GM18499 (cell line): ENCODE measurements around the gene PHGDH.
"Not testable (repeated sequence)": the region's sequence is repeated elsewhere in the genome, so short reads cannot be mapped to it uniquely, and the experiment has no call there.

Source experiments
- ATAC-seq: cut with Tn5 transposase; IDR thresholded peaks from one replicate; pipeline ENCODE4 v1.9.1; 2021; ENCODE audit warnings: moderate number of reproducible peaks; ENCODE audit not compliant: insufficient read depth, unreplicated experiment

PHGDH gene

GRCh38 chr1:119696863-119697262, 14.9 kb upstream of the PHGDH start:
- ATAC-seq = not testable (repeated sequence)

DNA sequence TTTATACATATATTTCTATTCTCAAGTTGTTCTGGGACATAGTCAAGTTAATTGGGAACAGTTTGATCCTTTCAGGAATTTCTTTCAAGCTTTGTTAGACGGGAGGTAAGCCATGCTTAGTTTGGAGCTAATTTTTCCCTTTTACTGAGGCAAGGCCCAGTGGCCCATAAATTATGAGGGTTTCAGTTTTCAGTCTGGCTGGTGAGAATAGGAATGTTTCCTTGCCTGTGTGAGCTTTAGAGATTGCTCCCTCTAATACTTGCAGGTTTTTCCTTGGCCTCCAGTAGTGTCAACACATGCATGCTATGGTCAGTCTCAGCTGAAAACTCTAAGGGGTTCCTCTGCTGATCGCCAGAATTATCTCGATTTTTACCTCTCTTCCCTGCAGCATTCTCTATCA, 14.1 kb upstream of the PHGDH start:
- ATAC-seq = no peak

DNA sequence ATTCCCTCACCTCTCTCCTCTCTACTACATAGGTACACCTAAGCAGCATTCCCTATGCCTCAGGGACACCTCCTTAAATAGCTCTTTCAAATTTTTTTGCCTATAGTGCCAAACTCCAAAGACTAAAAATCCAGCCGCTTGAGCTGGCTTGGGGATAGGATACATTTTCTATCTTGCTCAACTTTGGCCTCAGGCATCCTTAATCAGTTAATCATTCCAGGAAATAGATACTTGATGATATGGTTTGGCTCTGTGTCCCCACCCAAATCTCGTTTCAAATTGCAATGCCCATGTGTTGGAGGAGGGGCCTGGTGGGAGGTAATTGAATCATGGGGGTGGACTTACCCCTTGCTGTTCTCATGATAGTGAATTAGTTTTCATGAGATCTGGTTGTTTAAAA, 11.4 kb upstream of the PHGDH start:
- no peak for ATAC-seq

- no peak for ATAC-seq
These were observed 10.1 kb upstream of the PHGDH start for GRCh38 chr1:119701659-119702058.

- ATAC-seq = no peak
These were observed 9.3 kb upstream of the PHGDH start for GRCh38 chr1:119702384-119702783.

- ATAC-seq = no peak
These were observed 7.9 kb upstream of the PHGDH start for GRCh38 chr1:119703666-119704450.

DNA sequence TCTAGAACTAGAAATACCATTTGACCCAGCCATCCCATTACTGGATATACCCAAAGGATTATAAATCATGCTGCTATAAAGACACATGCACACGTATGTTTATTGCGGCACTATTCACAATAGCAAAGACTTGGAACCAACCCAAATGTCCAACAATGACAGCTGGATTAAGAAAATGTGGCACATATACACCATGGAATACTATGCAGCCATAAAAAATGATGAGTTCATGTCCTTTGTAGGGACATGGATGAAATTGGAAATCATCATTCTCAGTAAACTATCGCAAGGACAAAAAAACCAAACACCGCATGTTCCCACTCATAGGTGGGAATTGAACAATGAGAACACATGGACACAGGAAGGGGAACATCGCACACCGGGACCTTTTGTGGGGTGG, 5.1 kb upstream of the PHGDH start:
- not testable (repeated sequence) for ATAC-seq

- ATAC-seq = not testable (repeated sequence)
These were observed 354 bp upstream of the PHGDH start for GRCh38 chr1:119711356-119711803.

DNA sequence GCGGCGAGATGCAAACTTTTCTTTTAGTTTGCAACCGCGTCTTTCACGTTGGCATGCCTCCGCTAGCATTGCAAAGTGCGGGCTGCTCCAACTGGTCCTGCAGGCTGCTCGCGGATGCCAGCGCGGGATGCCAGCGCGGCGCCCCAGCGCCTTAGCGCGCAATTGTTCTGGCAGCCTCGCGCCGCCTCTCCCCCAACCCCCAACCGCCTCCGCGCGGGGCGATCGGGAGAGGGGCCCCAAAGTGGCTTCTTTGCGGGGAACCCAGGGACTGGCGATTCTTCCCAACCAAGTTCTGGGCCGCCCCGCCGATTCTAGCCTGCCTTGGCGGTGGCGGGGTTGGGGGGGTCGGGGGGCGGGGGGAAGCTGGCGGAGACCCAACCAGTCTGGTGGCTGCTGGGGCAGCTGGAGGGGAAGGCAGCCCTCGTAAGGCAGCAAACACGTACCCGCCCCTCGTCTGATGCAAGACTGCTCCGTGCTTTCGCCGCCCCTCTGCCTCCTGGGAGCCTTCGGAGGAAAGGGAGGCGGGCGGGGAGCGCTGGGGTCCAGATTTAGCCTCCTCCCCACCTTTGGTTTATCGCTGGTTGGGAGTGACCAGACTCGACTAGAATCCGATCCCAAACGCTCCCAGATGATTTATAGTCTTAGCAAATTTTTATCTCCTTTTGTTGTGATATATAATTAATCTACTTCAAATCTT, 756 bp downstream of the PHGDH start:
- no peak for ATAC-seq

DNA sequence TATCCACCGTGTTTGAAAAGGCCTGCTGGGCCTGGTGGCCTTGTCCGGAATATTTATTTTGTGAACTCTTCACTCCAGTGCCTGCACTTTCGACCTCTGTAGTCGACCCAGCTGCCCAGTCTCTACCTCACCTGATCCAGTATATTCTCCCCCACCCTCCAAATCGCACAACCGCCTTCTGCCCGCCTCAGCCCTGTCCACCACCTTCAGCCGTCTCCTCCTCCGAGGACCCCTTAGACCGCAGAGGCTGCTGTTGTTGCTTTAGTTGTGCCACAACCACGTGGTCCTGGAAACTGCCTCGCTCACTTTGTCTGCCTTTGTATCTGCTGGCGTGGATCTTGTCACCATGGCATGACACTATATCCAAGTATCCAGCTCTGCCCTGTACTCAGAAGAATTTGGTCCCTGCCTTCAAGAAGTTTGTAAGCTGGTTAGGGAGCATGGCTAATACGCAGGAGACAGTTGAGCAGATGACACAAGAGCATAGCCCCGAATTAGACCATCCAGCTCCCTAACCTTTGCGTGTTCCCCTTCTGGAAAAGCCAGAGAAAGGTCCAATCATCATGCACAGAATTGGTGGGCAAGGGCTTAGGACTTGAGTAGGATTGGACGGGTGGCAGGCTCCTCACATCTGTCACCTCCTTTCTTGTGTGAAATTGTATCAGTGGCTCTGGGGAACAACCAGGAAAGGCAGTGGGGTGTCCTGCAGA, 1.5 kb downstream of the PHGDH start:
- no peak for ATAC-seq

- no peak for ATAC-seq
These were observed 2.2 kb downstream of the PHGDH start for GRCh38 chr1:119713749-119714456.

GRCh38 chr1:119714583-119714982, 2.8 kb downstream of the PHGDH start:
- no peak for ATAC-seq

DNA sequence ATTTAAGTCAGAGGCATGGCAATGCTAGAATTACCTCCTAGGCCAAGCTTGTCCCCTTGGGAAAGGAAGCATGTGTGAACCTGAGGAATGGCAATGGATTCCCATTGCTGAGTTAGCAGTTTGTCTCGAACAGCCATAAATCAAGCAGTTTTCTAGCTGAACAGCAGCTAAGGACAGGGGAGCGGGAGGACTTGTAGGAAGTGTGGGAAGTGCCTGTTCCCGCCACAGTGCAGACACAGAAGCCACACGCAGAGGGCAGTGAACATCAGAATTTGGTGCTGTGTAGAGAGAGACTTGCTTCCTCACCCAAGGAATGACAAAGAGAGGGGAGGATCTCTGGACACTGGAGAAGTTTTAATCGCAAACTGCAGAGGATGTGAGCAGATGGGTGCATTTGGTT, 3.8 kb downstream of the PHGDH start:
- no peak for ATAC-seq

- no peak for ATAC-seq
These were observed 6.7 kb downstream of the PHGDH start for GRCh38 chr1:119718409-119718808.

- no peak for ATAC-seq
These were observed 7.2 kb downstream of the PHGDH start for GRCh38 chr1:119718972-119719371.

DNA sequence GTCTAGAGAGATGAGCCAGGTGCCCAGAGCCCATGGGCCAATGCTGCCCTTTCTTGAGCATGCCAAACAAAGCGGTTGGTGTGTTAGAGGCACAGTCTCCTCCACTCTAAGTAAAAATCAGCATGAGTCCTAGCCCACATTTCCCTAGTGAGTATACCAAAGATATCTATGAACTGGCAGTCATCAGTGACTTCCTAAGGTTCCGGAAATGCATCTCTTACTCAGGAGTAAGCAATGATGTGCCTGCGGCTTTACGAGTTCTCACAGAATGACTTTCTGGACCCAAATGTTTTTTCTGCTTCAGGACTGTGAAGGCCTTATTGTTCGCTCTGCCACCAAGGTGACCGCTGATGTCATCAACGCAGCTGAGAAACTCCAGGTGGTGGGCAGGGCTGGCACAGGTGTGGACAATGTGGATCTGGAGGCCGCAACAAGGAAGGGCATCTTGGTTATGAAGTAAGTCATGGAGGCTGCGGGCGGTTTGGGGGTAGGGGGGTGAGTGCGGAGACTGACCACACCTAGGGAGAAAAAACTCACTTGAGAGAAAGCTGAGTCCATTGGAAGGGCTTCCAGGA, 9.2 kb downstream of the PHGDH start:
- ATAC-seq = no peak

DNA sequence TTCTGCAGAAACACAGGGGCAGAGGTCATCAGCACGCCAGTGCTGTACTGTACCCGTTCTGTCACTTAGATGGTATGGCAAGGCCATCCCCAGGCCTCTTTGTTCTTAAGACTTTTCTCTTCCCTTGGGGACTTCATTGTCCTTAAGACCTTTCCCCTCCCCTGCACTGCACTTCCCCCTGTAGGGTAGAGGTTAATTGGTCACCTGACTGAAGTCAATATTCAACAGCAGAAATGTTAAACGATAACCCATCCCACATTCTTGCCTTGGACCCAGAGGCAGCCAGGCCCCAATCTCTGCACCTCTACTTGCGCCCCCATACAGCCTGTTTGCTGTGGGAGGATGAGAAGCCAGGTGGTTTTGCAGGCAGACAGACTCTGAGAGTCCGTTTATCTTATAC, 10.2 kb downstream of the PHGDH start:
- ATAC-seq = no peak

- no peak for ATAC-seq
These were observed 13.0 kb downstream of the PHGDH start for GRCh38 chr1:119724611-119725218.

- ATAC-seq = no peak
These were observed 13.9 kb downstream of the PHGDH start for GRCh38 chr1:119725626-119726025.

GRCh38 chr1:119727991-119728390, 16.3 kb downstream of the PHGDH start:
- ATAC-seq = no peak
